Measurements from ENCODE around the gene TIPRL. TPM values are rescaled to one million over a fixed set of nuclear protein-coding genes. Genes with fewer than 3 reads are reported as not detected.

The TIPRL gene
- total and polyA plus RNA-seq, 9 of the 15 experiments (the other 6 are each of a cell fraction or from before 2014, with no cell fraction given): 41.4 to 90.2 (median 69.9) TPM

DNA sequence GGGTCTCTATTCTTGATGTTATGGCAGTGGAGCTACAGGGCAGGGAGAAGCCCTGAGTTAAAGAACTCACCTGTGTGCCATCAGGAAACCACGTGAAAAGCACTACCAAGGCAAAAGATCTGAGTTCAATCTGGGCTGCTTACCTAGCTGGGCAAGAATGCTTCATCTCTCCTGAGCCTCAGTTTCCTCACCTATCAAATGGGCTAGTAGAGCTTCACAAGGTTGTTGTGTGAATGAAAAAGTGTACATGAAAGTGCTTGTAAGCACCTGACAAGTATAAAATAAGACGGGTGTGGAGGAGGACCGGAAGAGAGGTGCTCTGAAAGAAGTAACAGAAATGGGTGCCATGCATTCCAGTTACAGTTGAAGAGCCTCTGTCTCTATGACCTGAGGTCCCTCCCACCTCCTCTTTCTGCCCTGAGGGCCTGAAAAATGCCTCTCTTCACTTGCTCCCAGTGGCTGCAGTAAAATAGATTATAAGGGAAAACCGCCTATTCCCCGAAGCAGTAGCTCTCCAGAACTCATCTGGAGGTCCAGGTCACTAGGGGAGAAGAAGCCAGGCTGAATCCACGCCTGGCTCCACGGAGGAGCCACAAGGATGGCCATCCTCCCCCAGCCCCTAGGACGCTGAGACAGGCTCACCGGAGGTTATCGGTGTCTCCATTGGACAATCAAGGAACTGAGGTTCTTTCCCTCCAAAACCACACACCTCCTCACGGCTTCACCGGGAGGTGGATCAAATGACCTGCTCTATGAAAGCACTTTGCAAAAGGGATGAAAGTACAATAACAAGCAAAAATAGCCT lies 43.4 kb upstream of the TIPRL start:
- Histone ChIP-seq H3K4me1 (replicated peaks in 1 of 2; ENCODE audit: control insufficient read depth in 2 of 2, insufficient read depth in 2 of 2, low read length in 2 of 2) (peaks cover 13 to 19% of the 10 kb centered on the region in 2 experiments; a peak in 4 of 5 replicates), H3K27me3 (ENCODE audit: control insufficient read depth in 2 of 2, insufficient read depth in 2 of 2, low read length in 2 of 2) (peaks cover 2 to 18% of the 10 kb centered on the region in 2 experiments; a peak in 3 of 5 replicates), H3K36me3 (ENCODE audit: control insufficient read depth, insufficient read depth, low read length) (no peaks in the 10 kb centered on the region), H3K27ac (ENCODE audit: extremely low read depth, low read depth, low read length) (no peak overlapping the region), H3K9ac (ENCODE audit: insufficient read depth in 1 of 2, low read depth in 2 of 2, low read length in 2 of 2) (peak overlapping the region in 1 of 2 experiments; percentile 91; a peak in 1 of 4 replicates), H3K4me2 (ENCODE audit: insufficient read depth, low read length) (peak overlapping the region; percentile 76), H3K4me3 (peak overlapping the region; percentile 49; the same call in 1 of the 2 replicates), H3K9me3 (replicated peaks; ENCODE audit: control insufficient read depth, insufficient read depth, low read depth, low read length) (no peaks in the 10 kb centered on the region), H3K9me1 (ENCODE audit: control insufficient read depth, insufficient read depth, low read length) (no peaks in the 10 kb centered on the region), H3K79me2 (ENCODE audit: control insufficient read depth, insufficient read depth, low read length) (no peaks in the 10 kb centered on the region), H2AFZ (ENCODE audit: low read depth, low read length) (peak overlapping the region; percentile 81), H4K20me1 (replicated peaks; ENCODE audit: control insufficient read depth, insufficient read depth, low read length) (no peaks in the 10 kb centered on the region)
- ATAC-seq (peak; percentile 39), FAIRE-seq (no peak), DNase-seq (ENCODE audit: extremely low read depth in 1 of 4, low spot score in 3 of 4) (peak in 1 of 4 experiments; percentile 39)
- TF ChIP-seq, protein P1, sequence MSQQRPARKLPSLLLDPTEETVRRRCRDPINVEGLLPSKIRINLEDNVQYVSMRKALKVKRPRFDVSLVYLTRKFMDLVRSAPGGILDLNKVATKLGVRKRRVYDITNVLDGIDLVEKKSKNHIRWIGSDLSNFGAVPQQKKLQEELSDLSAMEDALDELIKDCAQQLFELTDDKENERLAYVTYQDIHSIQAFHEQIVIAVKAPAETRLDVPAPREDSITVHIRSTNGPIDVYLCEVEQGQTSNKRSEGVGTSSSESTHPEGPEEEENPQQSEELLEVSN (IDR thresholded peaks at IDR 0.05; ENCODE audit: borderline replicate concordance in 1 of 2, extremely low read depth in 1 of 2, insufficient read depth in 1 of 2, insufficient read length in 1 of 2, low read depth in 1 of 2, low read length in 1 of 2, poor library complexity in 1 of 2, severe bottlenecking in 1 of 2): peak; percentile 25 to 39
- TF ChIP-seq TFAM (CRISPR knock-in tag; conservative IDR thresholded peaks at IDR 0.05): no peak
- TF ChIP-seq HCFC1 (IDR thresholded peaks at IDR 0.05; ENCODE audit: low read depth, low read length): no peak
- TF ChIP-seq CHD2 (IDR thresholded peaks at IDR 0.05; ENCODE audit: low read depth, low read length): no peak
- TF ChIP-seq KDM1A (IDR thresholded peaks at IDR 0.05): 0 out of 4 replicates have a peak, but pooled peaks of 1 of the 2 experiments have one; percentile 13
- TF ChIP-seq ZNF263 (CRISPR knock-in tag; IDR thresholded peaks at IDR 0.05; ENCODE audit: borderline replicate concordance): peak; percentile 14; the same call in 1 of the 2 replicates
- TF ChIP-seq RB1 (IDR thresholded peaks at IDR 0.05; ENCODE audit: low read depth): no peak
- TF ChIP-seq BCOR (IDR thresholded peaks at IDR 0.05): peak; percentile 31; the same call in 1 of the 2 replicates
- ChIA-PET CTCF (ENCODE audit: low intra/inter-chr PET ratio) (no interaction called here), POLR2A (interaction anchor here (0.8 to 1.9 kb wide), 2 partner anchors 13 to 19 kb away, joined by 3 to 9 read pairs; no protein-coding TSS in a partner anchor)
- intact Hi-C loops (cut with micrococcal nuclease): no loop called here
- in situ Hi-C loops (cut with MboI): no loop called here
- no TSS peak for BruUV-seq (replicated peaks)
- 10% methylated on average over 12 of the region's 12 CpGs for WGBS (ENCODE audit: insufficient coverage, low coverage, missing lambda C conversion rate)
